ENCODE results near the gene PPM1J.

- TF ChIP-seq YY1 (IDR thresholded peaks at IDR 0.05; ENCODE audit: insufficient read depth, insufficient read length) (no peak), SUZ12 (IDR thresholded peaks at IDR 0.05; ENCODE audit: extremely low read depth, insufficient read depth, insufficient read length) (no peak)
Measured at GRCh38 chr1:112676543-112676942, 38.6 kb downstream of the PPM1J start.
